WERI-Rb-1 (cell line): ENCODE data around the gene IGFL1.
"Not testable (repeated sequence)": the region's sequence is repeated elsewhere in the genome, so short reads cannot be mapped to it uniquely, and the experiment has no call there.

ENCODE experiments used
- DNase-seq: peaks from one replicate; pipeline ENCODE4 v3.0.0-alpha.2; 2020
- H3K27ac ChIP-seq: fragments of 250-450 bp; sonication (Bioruptor Pico); 2 replicates; pipeline ENCODE4 v1.5.1; 2020; ENCODE audit warnings: mild to moderate bottlenecking, moderate library complexity
- H3K27me3 ChIP-seq: fragments of 250-450 bp; sonication (Bioruptor Pico); 2 replicates; pipeline ENCODE4 v1.5.1; 2021; ENCODE audit warnings: mild to moderate bottlenecking, low read depth, moderate library complexity; ENCODE audit not compliant: insufficient read depth, severe bottlenecking
- H3K36me3 ChIP-seq: fragments of 250-450 bp; sonication (Bioruptor Pico); 2 replicates; pipeline ENCODE4 v1.5.1; 2020; ENCODE audit warnings: mild to moderate bottlenecking, moderate library complexity
- H3K4me3 ChIP-seq: 2 replicates; pipeline ENCODE4 v1.5.1; 2011; ENCODE audit warnings: low read depth, mild to moderate bottlenecking, control low read depth, low read length
- H3K9me3 ChIP-seq: fragments of 250-450 bp; sonication (Bioruptor Pico); 2 replicates; pipeline ENCODE4 v1.5.1; 2021; ENCODE audit warnings: mild to moderate bottlenecking, moderate library complexity; ENCODE audit not compliant: severe bottlenecking
- CTCF ChIP-seq: IDR thresholded peaks from 2 replicates; pipeline ENCODE4 v1.5.1; 2011; ENCODE audit warnings: low read depth, mild to moderate bottlenecking, control low read depth, inconsistent platforms, low read length

The IGFL1 gene

GRCh38 chr19:46254776-46255175 lies 25.2 kb downstream of the IGFL1 start:
- no peaks in the 10 kb centered on the region for H3K9me3 ChIP-seq
- H3K27me3 ChIP-seq = no peaks in the 10 kb centered on the region
- no peak for TF ChIP-seq CTCF
- no peak for DNase-seq
- H3K4me3 ChIP-seq = no peak overlapping the region
- no peaks in the 10 kb centered on the region for H3K36me3 ChIP-seq
- no peak overlapping the region for H3K27ac ChIP-seq

GRCh38 chr19:46256855-46257254 lies 27.3 kb downstream of the IGFL1 start:
- Histone ChIP-seq H3K4me3 (no peak overlapping the region), H3K9me3 (no peaks in the 10 kb centered on the region), H3K27ac (no peak overlapping the region), H3K36me3 (no peaks in the 10 kb centered on the region), H3K27me3 (no peaks in the 10 kb centered on the region)
- no peak for DNase-seq
- TF ChIP-seq CTCF = no peak

GRCh38 chr19:46261501-46261900 lies 32.0 kb downstream of the IGFL1 start:
- H3K4me3 ChIP-seq, H3K36me3 ChIP-seq, H3K27me3 ChIP-seq, H3K9me3 ChIP-seq, H3K27ac ChIP-seq, DNase-seq: not testable (repeated sequence)

GRCh38 chr19:46262684-46263296 lies 33.2 kb downstream of the IGFL1 start:
- H3K4me3 ChIP-seq, H3K27me3 ChIP-seq, H3K9me3 ChIP-seq, DNase-seq, H3K27ac ChIP-seq, H3K36me3 ChIP-seq: not testable (repeated sequence)

- not testable (repeated sequence) for H3K9me3 ChIP-seq, H3K36me3 ChIP-seq, H3K27me3 ChIP-seq, H3K27ac ChIP-seq, H3K4me3 ChIP-seq, DNase-seq
Measured at GRCh38 chr19:46264801-46265200, 35.3 kb downstream of the IGFL1 start.

GRCh38 chr19:46265217-46265828 lies 35.8 kb downstream of the IGFL1 start:
- Histone ChIP-seq H3K9me3 (no peaks in the 10 kb centered on the region), H3K36me3 (no peaks in the 10 kb centered on the region), H3K27me3 (no peaks in the 10 kb centered on the region), H3K27ac (no peak overlapping the region), H3K4me3 (no peak overlapping the region)
- peak; percentile 49; the same call in 1 of the 2 replicates for TF ChIP-seq CTCF
- DNase-seq = peak; percentile 76

GRCh38 chr19:46269101-46269500 lies 39.6 kb downstream of the IGFL1 start:
- H3K4me3 ChIP-seq = no peak overlapping the region
- TF ChIP-seq CTCF = no peak
- H3K27ac ChIP-seq = no peak overlapping the region
- H3K36me3 ChIP-seq = no peaks in the 10 kb centered on the region
- DNase-seq = no peak
- no peaks in the 10 kb centered on the region for H3K27me3 ChIP-seq
- no peaks in the 10 kb centered on the region for H3K9me3 ChIP-seq
